ENCODE results near the gene OR2V2.

Gene OR2V2

GRCh38 chr5:181204826-181205760 lies 57.7 kb downstream of the OR2V2 start, which contains the start of gene TRIM7:
TRIM7 (minus strand) TSS chr5:181205196; CDS start chr5:181205110, 86 bp downstream.
- no peak for TF ChIP-seq REST (IDR thresholded peaks at IDR 0.05; ENCODE audit: insufficient read depth in 1 of 2, low read depth in 2 of 2, low read length in 2 of 2)
- TF ChIP-seq POLR2AphosphoS5 (IDR thresholded peaks at IDR 0.05; ENCODE audit: low read depth, low read length): no peak

- TF ChIP-seq FOXP2 (optimal IDR thresholded peaks at IDR 0.05; ENCODE audit: borderline replicate concordance, extremely low read depth, extremely low read length, insufficient read depth): no peak
- TF ChIP-seq POLR2AphosphoS5 (IDR thresholded peaks at IDR 0.05; ENCODE audit: low read depth, low read length): no peak
- no peak for TF ChIP-seq TAF1 (IDR thresholded peaks at IDR 0.05; ENCODE audit: borderline replicate concordance, insufficient read depth, low read length)
These were observed 58.6 kb downstream of the OR2V2 start for GRCh38 chr5:181205761-181206649.

GRCh38 chr5:181207214-181207959 lies 60.0 kb downstream of the OR2V2 start:
- TF ChIP-seq SIN3A (IDR thresholded peaks at IDR 0.05; ENCODE audit: borderline replicate concordance, insufficient read depth, low read length) (no peak), POLR2AphosphoS5 (IDR thresholded peaks at IDR 0.05; ENCODE audit: low read depth, low read length) (peak; percentile 36; the same call in 1 of the 2 replicates)

- TF ChIP-seq SIN3A (IDR thresholded peaks at IDR 0.05; ENCODE audit: borderline replicate concordance, insufficient read depth, low read length) (no peak), POLR2AphosphoS5 (IDR thresholded peaks at IDR 0.05; ENCODE audit: low read depth, low read length) (no peak), TAF1 (IDR thresholded peaks at IDR 0.05; ENCODE audit: borderline replicate concordance, insufficient read depth, low read length) (no peak), FOXP2 (optimal IDR thresholded peaks at IDR 0.05; ENCODE audit: borderline replicate concordance, extremely low read depth, extremely low read length, insufficient read depth) (no peak), REST (IDR thresholded peaks at IDR 0.05; ENCODE audit: insufficient read depth in 1 of 2, low read depth in 2 of 2, low read length in 2 of 2) (no peak)
These were observed 60.5 kb downstream of the OR2V2 start for GRCh38 chr5:181207960-181208253.

Measured in PFSK-1 (cell line).